Sigmoid colon (tissue), 4 donors: ENCODE data around the gene YPEL1.

Experiments
- CTCF ChIP-seq, 4 experiments: fragments of 450-650 bp in 3 of 4; fragments of 200-600 bp in 1 of 4; IDR thresholded peaks; one replicate each; pipeline ENCODE4 v1.5.1; 2016 to 2019; ENCODE audit warnings: antibody characterized with exemption in 4 of 4, mild to moderate bottlenecking in 3 of 4, moderate library complexity in 2 of 4
- EP300 ChIP-seq, 4 donors: sonication (generic); formaldehyde crosslinking; IDR thresholded peaks; one replicate each; pipeline ENCODE4 v1.6.1; 2017; ENCODE audit warnings: antibody characterized with exemption in 4 of 4

- TF ChIP-seq CTCF (IDR thresholded peaks at IDR 0.05) (no peak), EP300 (IDR thresholded peaks at IDR 0.05) (no peak)
Observed at GRCh38 chr22:21709688-21710087, 25.9 kb downstream of the YPEL1 start.
